ENCODE measurements around the gene MT1F.

- TF ChIP-seq POLR2A (IDR thresholded peaks at IDR 0.05; ENCODE audit: low read length), result no peak
- no peak for TF ChIP-seq GATA1 (IDR thresholded peaks at IDR 0.05; ENCODE audit: low read depth, low read length)
Measured at GRCh38 chr16:56700631-56701030, 42.9 kb downstream of the MT1F start.
